ENCODE measurements around the gene HNRNPU.
A peak's percentile ranks its signal among the peaks of the same experiment; 100 is the strongest.

HNRNPU gene

GRCh38 chr1:244844155-244845121 lies 19.9 kb downstream of the HNRNPU start:
- peak overlapping the region; percentile 49 for H3K27ac Mint-ChIP-seq (ENCODE audit: low read depth)
- DNase-seq (ENCODE audit: low spot score in 2 of 2) (no peak), ATAC-seq (replicated peaks; ENCODE audit: extremely low read depth, poor library complexity, severe bottlenecking) (no peak)
- peaks cover 66% of the 10 kb centered on the region for H3K36me3 Mint-ChIP-seq (ENCODE audit: insufficient read depth)
- H3K27me3 Mint-ChIP-seq = no peaks in the 10 kb centered on the region
- no peaks in the 10 kb centered on the region for H3K9me3 Mint-ChIP-seq
- no peak overlapping the region for H3K4me3 Mint-ChIP-seq
- peaks cover 47% of the 10 kb centered on the region for H3K4me1 Mint-ChIP-seq

GRCh38 chr1:244843148-244843978 lies 21.0 kb downstream of the HNRNPU start:
- ATAC-seq (replicated peaks; ENCODE audit: extremely low read depth, poor library complexity, severe bottlenecking) (no peak), DNase-seq (ENCODE audit: low spot score in 2 of 2) (no peak)
- peaks cover 46% of the 10 kb centered on the region for H3K4me1 Mint-ChIP-seq
- H3K27me3 Mint-ChIP-seq = no peaks in the 10 kb centered on the region
- H3K4me3 Mint-ChIP-seq = no peak overlapping the region
- H3K9me3 Mint-ChIP-seq = peaks cover 3% of the 10 kb centered on the region
- H3K27ac Mint-ChIP-seq (ENCODE audit: low read depth) = no peak overlapping the region
- peaks cover 60% of the 10 kb centered on the region for H3K36me3 Mint-ChIP-seq (ENCODE audit: insufficient read depth)

GRCh38 chr1:244841273-244841927 lies 22.9 kb downstream of the HNRNPU start:
- no peaks in the 10 kb centered on the region for H3K27me3 Mint-ChIP-seq
- H3K27ac Mint-ChIP-seq (ENCODE audit: low read depth) = no peak overlapping the region
- ATAC-seq (replicated peaks; ENCODE audit: extremely low read depth, poor library complexity, severe bottlenecking) = no peak

GRCh38 chr1:244840219-244840794 lies 24.0 kb downstream of the HNRNPU start:
- Mint-ChIP-seq H3K36me3 (ENCODE audit: insufficient read depth) (peaks cover 47% of the 10 kb centered on the region), H3K4me1 (peaks cover 55% of the 10 kb centered on the region), H3K9me3 (peaks cover 5% of the 10 kb centered on the region), H3K27ac (ENCODE audit: low read depth) (peak overlapping the region; percentile 40), H3K4me3 (no peak overlapping the region), H3K27me3 (no peaks in the 10 kb centered on the region)
- ATAC-seq (replicated peaks; ENCODE audit: extremely low read depth, poor library complexity, severe bottlenecking) (no peak), DNase-seq (ENCODE audit: low spot score in 2 of 2) (no peak)

More at GRCh38 chr1:244841273-244841927, 22.9 kb downstream of the HNRNPU start:
- peaks cover 48% of the 10 kb centered on the region for H3K36me3 Mint-ChIP-seq (ENCODE audit: insufficient read depth)
- no peak overlapping the region for H3K4me3 Mint-ChIP-seq
- DNase-seq (ENCODE audit: low spot score in 2 of 2) = no peak
- H3K4me1 Mint-ChIP-seq = peaks cover 56% of the 10 kb centered on the region
- H3K9me3 Mint-ChIP-seq = peaks cover 5% of the 10 kb centered on the region

- peaks cover 52% of the 10 kb centered on the region for H3K4me1 Mint-ChIP-seq
- peaks cover 5% of the 10 kb centered on the region for H3K9me3 Mint-ChIP-seq
- no peaks in the 10 kb centered on the region for H3K27me3 Mint-ChIP-seq
- peak overlapping the region; percentile 40 for H3K27ac Mint-ChIP-seq (ENCODE audit: low read depth)
- DNase-seq (ENCODE audit: low spot score in 2 of 2) (no peak), ATAC-seq (replicated peaks; ENCODE audit: extremely low read depth, poor library complexity, severe bottlenecking) (no peak)
- no peak overlapping the region for H3K4me3 Mint-ChIP-seq
- H3K36me3 Mint-ChIP-seq (ENCODE audit: insufficient read depth) = peaks cover 47% of the 10 kb centered on the region
Observed at GRCh38 chr1:244839656-244840055, 24.7 kb downstream of the HNRNPU start.

GRCh38 chr1:244837597-244838258 lies 26.6 kb downstream of the HNRNPU start:
- Mint-ChIP-seq H3K4me3 (no peak overlapping the region), H3K27ac (ENCODE audit: low read depth) (peak overlapping the region; percentile 40), H3K9me3 (peaks cover 5% of the 10 kb centered on the region), H3K27me3 (no peaks in the 10 kb centered on the region), H3K36me3 (ENCODE audit: insufficient read depth) (peaks cover 43% of the 10 kb centered on the region), H3K4me1 (peaks cover 65% of the 10 kb centered on the region)
- DNase-seq (ENCODE audit: low spot score in 2 of 2) (no peak), ATAC-seq (replicated peaks; ENCODE audit: extremely low read depth, poor library complexity, severe bottlenecking) (no peak)

- H3K27ac Mint-ChIP-seq (ENCODE audit: low read depth) = peak overlapping the region; percentile 98
- peaks cover 34% of the 10 kb centered on the region for H3K36me3 Mint-ChIP-seq (ENCODE audit: insufficient read depth)
- DNase-seq (ENCODE audit: low spot score in 2 of 2) = no peak
- H3K4me1 Mint-ChIP-seq = peaks cover 65% of the 10 kb centered on the region
- no peaks in the 10 kb centered on the region for H3K27me3 Mint-ChIP-seq
- peak overlapping the region; percentile 92 for H3K4me3 Mint-ChIP-seq
- ATAC-seq (replicated peaks; ENCODE audit: extremely low read depth, poor library complexity, severe bottlenecking) = no peak
- H3K9me3 Mint-ChIP-seq = peaks cover 5% of the 10 kb centered on the region
Observed at GRCh38 chr1:244836584-244836983, 27.8 kb downstream of the HNRNPU start.

- Mint-ChIP-seq H3K9me3 (peaks cover 5% of the 10 kb centered on the region), H3K4me3 (peak overlapping the region; percentile 92), H3K27ac (ENCODE audit: low read depth) (peak overlapping the region; percentile 98), H3K4me1 (peaks cover 64% of the 10 kb centered on the region), H3K36me3 (ENCODE audit: insufficient read depth) (peaks cover 32% of the 10 kb centered on the region), H3K27me3 (no peaks in the 10 kb centered on the region)
- DNase-seq (ENCODE audit: low spot score in 2 of 2) (no peak), ATAC-seq (replicated peaks; ENCODE audit: extremely low read depth, poor library complexity, severe bottlenecking) (no peak)
Observed at GRCh38 chr1:244836135-244836521, 28.2 kb downstream of the HNRNPU start.

GRCh38 chr1:244835276-244836134 lies 28.8 kb downstream of the HNRNPU start, which contains the start of gene COX20:
COX20 (plus strand) TSS chr1:244835658; CDS start chr1:244835715, 57 bp downstream.
- H3K27ac Mint-ChIP-seq (ENCODE audit: low read depth) = peak within 1 kb of the TSS; percentile 98
- H3K4me1 Mint-ChIP-seq = peaks cover 58% of the 10 kb centered on the region
- peak; percentile 86 for DNase-seq (ENCODE audit: low spot score in 2 of 2)
- H3K27me3 Mint-ChIP-seq = no peaks in the 10 kb centered on the region
- peak; percentile 59 for ATAC-seq (replicated peaks; ENCODE audit: extremely low read depth, poor library complexity, severe bottlenecking)
- peaks cover 32% of the 10 kb centered on the region for H3K36me3 Mint-ChIP-seq (ENCODE audit: insufficient read depth)
- peak within 1 kb of the TSS; percentile 92 for H3K4me3 Mint-ChIP-seq
- H3K9me3 Mint-ChIP-seq = peaks cover 5% of the 10 kb centered on the region

- Mint-ChIP-seq H3K9me3 (peaks cover 5% of the 10 kb centered on the region), H3K27me3 (no peaks in the 10 kb centered on the region), H3K27ac (ENCODE audit: low read depth) (peak overlapping the region; percentile 98), H3K36me3 (ENCODE audit: insufficient read depth) (peaks cover 32% of the 10 kb centered on the region), H3K4me1 (peaks cover 50% of the 10 kb centered on the region), H3K4me3 (peak overlapping the region; percentile 92)
- DNase-seq (ENCODE audit: low spot score in 2 of 2) (peak; percentile 85 to 90), ATAC-seq (replicated peaks; ENCODE audit: extremely low read depth, poor library complexity, severe bottlenecking) (peak; percentile 79)
Observed at GRCh38 chr1:244834543-244835275, 29.6 kb downstream of the HNRNPU start.

Data from central memory CD8-positive, alpha-beta T cell (primary cell).